ENCODE results near the gene ACO2. TPM values are rescaled to one million over a fixed set of nuclear protein-coding genes. Genes with fewer than 3 reads are reported as not detected.

ACO2 gene
- total RNA-seq, 1 experiment from 2014 or later = 76.7 TPM

- BruUV-seq (replicated peaks) = no TSS peak
- CTCF ChIA-PET = no interaction called here
- no peak for TF ChIP-seq CTCF (conservative IDR thresholded peaks at IDR 0.05)
- TF ChIP-seq EZH2 (IDR thresholded peaks at IDR 0.05; ENCODE audit: low read depth) = no peak
- Histone ChIP-seq H3F3A (ENCODE audit: insufficient read depth, low read depth) (peaks cover 84% of the 10 kb centered on the region), H3K4me2 (no peak overlapping the region), H3K4me1 (replicated peaks; ENCODE audit: insufficient read depth) (no peaks in the 10 kb centered on the region), H3K9me2 (ENCODE audit: insufficient read depth) (no peaks in the 10 kb centered on the region), H4K20me1 (ENCODE audit: insufficient read depth) (peaks cover 62% of the 10 kb centered on the region), H3K36me3 (ENCODE audit: low read depth) (peaks cover 27% of the 10 kb centered on the region), H3K9me3 (ENCODE audit: insufficient read depth, low read depth) (no peaks in the 10 kb centered on the region), H2AFZ (no peak overlapping the region), H3K4me3 (no peak overlapping the region), H3K27me3 (ENCODE audit: insufficient read depth, low read depth) (no peaks in the 10 kb centered on the region), H3K27ac (no peak overlapping the region), H3K79me2 (ENCODE audit: low read depth) (no peaks in the 10 kb centered on the region)
- no peak for DNase-seq
- intact Hi-C loops (cut with micrococcal nuclease; ENCODE audit: unreplicated experiment) = no loop called here
- POLR2A ChIA-PET (ENCODE audit: unreplicated experiment) = no interaction called here
Observed at GRCh38 chr22:41524809-41525449, 56.0 kb downstream of the ACO2 start.

- Histone ChIP-seq H3K9me3 (ENCODE audit: insufficient read depth, low read depth) (no peaks in the 10 kb centered on the region), H3K9me2 (ENCODE audit: insufficient read depth) (no peaks in the 10 kb centered on the region), H4K20me1 (ENCODE audit: insufficient read depth) (peaks cover 69% of the 10 kb centered on the region), H3K36me3 (ENCODE audit: low read depth) (peaks cover 27% of the 10 kb centered on the region), H3F3A (ENCODE audit: insufficient read depth, low read depth) (peaks cover 90% of the 10 kb centered on the region), H3K4me2 (no peak overlapping the region), H2AFZ (no peak overlapping the region), H3K4me1 (replicated peaks; ENCODE audit: insufficient read depth) (no peaks in the 10 kb centered on the region), H3K27me3 (ENCODE audit: insufficient read depth, low read depth) (no peaks in the 10 kb centered on the region), H3K79me2 (ENCODE audit: low read depth) (no peaks in the 10 kb centered on the region), H3K27ac (no peak overlapping the region), H3K4me3 (no peak overlapping the region)
- BruUV-seq (replicated peaks) = no TSS peak
- CTCF ChIA-PET = no interaction called here
- POLR2A ChIA-PET (ENCODE audit: unreplicated experiment) = no interaction called here
- no peak for DNase-seq
- intact Hi-C loops (cut with micrococcal nuclease; ENCODE audit: unreplicated experiment) = no loop called here
- no peak for TF ChIP-seq CTCF (conservative IDR thresholded peaks at IDR 0.05)
- no peak for TF ChIP-seq EZH2 (IDR thresholded peaks at IDR 0.05; ENCODE audit: low read depth)
Observed at GRCh38 chr22:41525450-41526225, 56.7 kb downstream of the ACO2 start.

- Histone ChIP-seq H3K4me1 (replicated peaks; ENCODE audit: insufficient read depth) (no peaks in the 10 kb centered on the region), H4K20me1 (ENCODE audit: insufficient read depth) (peaks cover 72% of the 10 kb centered on the region), H3K4me2 (no peak overlapping the region), H3K27ac (no peak overlapping the region), H3K27me3 (ENCODE audit: insufficient read depth, low read depth) (no peaks in the 10 kb centered on the region), H3K9me3 (ENCODE audit: insufficient read depth, low read depth) (no peaks in the 10 kb centered on the region), H3K36me3 (ENCODE audit: low read depth) (peaks cover 23% of the 10 kb centered on the region), H3K79me2 (ENCODE audit: low read depth) (no peaks in the 10 kb centered on the region), H3F3A (ENCODE audit: insufficient read depth, low read depth) (peaks cover 85% of the 10 kb centered on the region), H2AFZ (no peak overlapping the region), H3K4me3 (no peak overlapping the region), H3K9me2 (ENCODE audit: insufficient read depth) (no peaks in the 10 kb centered on the region)
- BruUV-seq (replicated peaks) = no TSS peak
- CTCF ChIA-PET = interaction anchor here (1.2 kb wide), 1 partner anchor 122 kb away, joined by 4 read pairs; no protein-coding TSS in a partner anchor
- POLR2A ChIA-PET (ENCODE audit: unreplicated experiment) = no interaction called here
- no peak for DNase-seq
- intact Hi-C loops (cut with micrococcal nuclease; ENCODE audit: unreplicated experiment) = no loop called here
- no peak for TF ChIP-seq EZH2 (IDR thresholded peaks at IDR 0.05; ENCODE audit: low read depth)
- TF ChIP-seq CTCF (conservative IDR thresholded peaks at IDR 0.05) = no peak
Observed at GRCh38 chr22:41526226-41526829, 57.4 kb downstream of the ACO2 start.
